A673 (cell line): ENCODE results near the gene STAB1.

Experiments
- EZH2 ChIP-seq: fragments of 200-600 bp; sonication (generic); IDR thresholded peaks from 2 replicates; pipeline ENCODE4 v1.6.1; 2017; ENCODE audit warnings: borderline replicate concordance, low read depth, mild to moderate bottlenecking, mixed read lengths, antibody characterized with exemption, low read length; ENCODE audit not compliant: poor library complexity, severe bottlenecking
- TF ChIP-seq, protein P1 (sequence below): fragments of 300-800, 200-600 bp; sonication (generic); conservative IDR thresholded peaks from 2 replicates; pipeline ENCODE4 v1.5.1; 2017; ENCODE audit warnings: low read depth, mild to moderate bottlenecking, antibody characterized with exemption, low read length, moderate library complexity, mixed read lengths

DNA sequence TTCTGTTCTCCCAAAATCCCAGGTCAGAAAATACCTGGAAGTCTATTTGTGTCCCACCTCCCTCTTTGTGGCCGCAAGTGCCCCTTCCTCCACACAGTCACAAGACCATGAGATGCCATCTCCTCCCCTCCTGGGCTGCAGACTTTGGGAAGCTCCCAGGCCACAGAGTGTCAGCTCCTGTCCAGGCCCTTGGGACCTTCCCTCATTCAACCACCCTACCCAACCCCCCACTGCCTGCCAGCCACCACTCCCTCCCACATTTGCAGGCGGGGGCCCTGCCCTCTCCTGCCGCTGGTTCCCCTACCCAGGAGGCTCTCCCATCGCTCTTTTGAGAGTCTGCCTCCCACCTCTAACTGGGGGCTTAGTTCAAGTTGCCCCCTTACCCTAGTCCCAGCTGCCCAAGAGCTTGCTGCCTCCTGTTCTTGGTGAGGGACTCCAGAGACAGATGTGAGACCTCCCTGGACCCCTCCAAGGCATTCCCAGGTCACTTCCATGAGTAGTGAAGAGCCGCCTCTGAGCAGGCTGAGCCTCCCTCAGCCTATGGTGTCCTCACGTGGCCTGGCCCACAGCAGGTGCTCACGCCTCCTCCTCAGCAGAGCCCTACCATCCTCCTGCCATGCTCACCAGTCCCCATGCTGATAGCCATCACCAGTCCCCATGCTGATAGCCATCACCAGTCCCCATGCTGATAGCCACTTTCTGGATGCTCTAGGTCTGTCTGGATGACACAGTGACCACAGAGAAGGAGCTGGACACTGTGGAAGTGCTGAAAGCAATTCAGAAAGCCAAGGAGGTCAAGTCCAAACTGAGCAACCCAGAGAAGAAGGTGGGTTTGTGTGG is 15.9 kb upstream of the STAB1 start:
- TF ChIP-seq, protein P1, sequence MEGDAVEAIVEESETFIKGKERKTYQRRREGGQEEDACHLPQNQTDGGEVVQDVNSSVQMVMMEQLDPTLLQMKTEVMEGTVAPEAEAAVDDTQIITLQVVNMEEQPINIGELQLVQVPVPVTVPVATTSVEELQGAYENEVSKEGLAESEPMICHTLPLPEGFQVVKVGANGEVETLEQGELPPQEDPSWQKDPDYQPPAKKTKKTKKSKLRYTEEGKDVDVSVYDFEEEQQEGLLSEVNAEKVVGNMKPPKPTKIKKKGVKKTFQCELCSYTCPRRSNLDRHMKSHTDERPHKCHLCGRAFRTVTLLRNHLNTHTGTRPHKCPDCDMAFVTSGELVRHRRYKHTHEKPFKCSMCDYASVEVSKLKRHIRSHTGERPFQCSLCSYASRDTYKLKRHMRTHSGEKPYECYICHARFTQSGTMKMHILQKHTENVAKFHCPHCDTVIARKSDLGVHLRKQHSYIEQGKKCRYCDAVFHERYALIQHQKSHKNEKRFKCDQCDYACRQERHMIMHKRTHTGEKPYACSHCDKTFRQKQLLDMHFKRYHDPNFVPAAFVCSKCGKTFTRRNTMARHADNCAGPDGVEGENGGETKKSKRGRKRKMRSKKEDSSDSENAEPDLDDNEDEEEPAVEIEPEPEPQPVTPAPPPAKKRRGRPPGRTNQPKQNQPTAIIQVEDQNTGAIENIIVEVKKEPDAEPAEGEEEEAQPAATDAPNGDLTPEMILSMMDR: no peak
- no peak for TF ChIP-seq EZH2
